ENCODE results near the gene ZCWPW1. TPM values are rescaled to one million over a fixed set of nuclear protein-coding genes. Genes with fewer than 3 reads are reported as not detected.
A peak's percentile ranks its signal among the peaks of the same experiment; 100 is the strongest.

ZCWPW1 gene
- total RNA-seq, 4 donors from 2014 or later = 2.2 to 9.4 (median 4.8) TPM

GRCh38 chr7:100358857-100359212 lies 69.7 kb downstream of the ZCWPW1 start:
- Histone ChIP-seq H3K4me3 (no peak overlapping the region), H3K4me1 (no peaks in the 10 kb centered on the region), H3K27ac (no peak overlapping the region), H3K9me3 (no peaks in the 10 kb centered on the region), H3K27me3 (no peaks in the 10 kb centered on the region), H3K36me3 (peaks cover 90% of the 10 kb centered on the region)
- no peak for TF ChIP-seq POLR2AphosphoS5 (IDR thresholded peaks at IDR 0.05)
- no peak for TF ChIP-seq POLR2A (IDR thresholded peaks at IDR 0.05)
- TF ChIP-seq EP300 (IDR thresholded peaks at IDR 0.05) = no peak
- TF ChIP-seq, protein P1, sequence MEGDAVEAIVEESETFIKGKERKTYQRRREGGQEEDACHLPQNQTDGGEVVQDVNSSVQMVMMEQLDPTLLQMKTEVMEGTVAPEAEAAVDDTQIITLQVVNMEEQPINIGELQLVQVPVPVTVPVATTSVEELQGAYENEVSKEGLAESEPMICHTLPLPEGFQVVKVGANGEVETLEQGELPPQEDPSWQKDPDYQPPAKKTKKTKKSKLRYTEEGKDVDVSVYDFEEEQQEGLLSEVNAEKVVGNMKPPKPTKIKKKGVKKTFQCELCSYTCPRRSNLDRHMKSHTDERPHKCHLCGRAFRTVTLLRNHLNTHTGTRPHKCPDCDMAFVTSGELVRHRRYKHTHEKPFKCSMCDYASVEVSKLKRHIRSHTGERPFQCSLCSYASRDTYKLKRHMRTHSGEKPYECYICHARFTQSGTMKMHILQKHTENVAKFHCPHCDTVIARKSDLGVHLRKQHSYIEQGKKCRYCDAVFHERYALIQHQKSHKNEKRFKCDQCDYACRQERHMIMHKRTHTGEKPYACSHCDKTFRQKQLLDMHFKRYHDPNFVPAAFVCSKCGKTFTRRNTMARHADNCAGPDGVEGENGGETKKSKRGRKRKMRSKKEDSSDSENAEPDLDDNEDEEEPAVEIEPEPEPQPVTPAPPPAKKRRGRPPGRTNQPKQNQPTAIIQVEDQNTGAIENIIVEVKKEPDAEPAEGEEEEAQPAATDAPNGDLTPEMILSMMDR (IDR thresholded peaks at IDR 0.05) = no peak
- WGBS = 99% methylated on average over 7 of the region's 8 CpGs
- DNase-seq (ENCODE audit: low spot score in 2 of 2) = no peak

DNA sequence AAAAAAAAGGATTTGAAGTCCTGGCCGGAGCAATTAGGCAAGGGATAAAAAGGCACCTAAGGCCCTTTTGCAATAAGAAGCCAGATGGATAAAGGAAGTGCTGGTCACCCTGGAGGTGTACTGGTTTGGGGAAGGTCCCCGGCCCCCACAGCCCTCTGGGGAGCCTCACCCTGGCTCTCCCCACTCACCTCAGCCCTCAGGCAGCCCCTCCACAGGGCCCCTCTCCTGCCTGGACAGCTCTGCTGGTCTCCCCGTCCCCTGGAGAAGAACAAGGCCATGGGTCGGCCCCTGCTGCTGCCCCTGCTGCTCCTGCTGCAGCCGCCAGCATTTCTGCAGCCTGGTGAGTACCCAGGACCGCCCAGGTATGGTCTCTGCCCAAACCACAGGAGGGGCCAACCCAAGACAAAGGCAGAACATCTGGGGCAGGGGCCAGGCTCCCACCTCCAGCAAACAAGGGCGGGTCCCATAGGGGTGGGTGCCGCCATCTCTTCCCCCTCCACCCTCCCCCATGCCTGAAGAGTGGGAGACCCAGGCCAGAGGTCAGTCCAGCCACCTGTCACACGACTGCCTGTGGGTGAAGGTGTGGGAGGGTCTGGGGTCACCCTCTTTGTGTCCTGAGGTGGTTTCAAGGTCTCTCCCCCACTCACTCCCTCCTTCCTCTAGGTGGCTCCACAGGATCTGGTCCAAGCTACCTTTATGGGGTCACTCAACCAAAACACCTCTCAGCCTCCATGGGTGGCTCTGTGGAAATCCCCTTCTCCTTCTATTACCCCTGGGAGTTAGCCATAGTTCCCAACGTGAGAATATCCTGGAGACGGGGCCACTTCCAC lies 70.3 kb downstream of the ZCWPW1 start, which contains the start of gene PILRB:
Gene PILRB, plus strand, starts transcription at position 91 of the 830 bp plus-strand sequence. Its CDS starts 186 bp downstream, at position 277.
- Histone ChIP-seq H3K4me1 (no peaks in the 10 kb centered on the region), H3K4me3 (no peak within 1 kb of the TSS), H3K27me3 (no peaks in the 10 kb centered on the region), H3K36me3 (peaks cover 96% of the 10 kb centered on the region), H3K27ac (no peak within 1 kb of the TSS), H3K9me3 (no peaks in the 10 kb centered on the region)
- no peak for DNase-seq (ENCODE audit: low spot score in 2 of 2)
- TF ChIP-seq, protein P1 (IDR thresholded peaks at IDR 0.05) = no peak
- no peak for TF ChIP-seq POLR2A (IDR thresholded peaks at IDR 0.05)
- TF ChIP-seq POLR2AphosphoS5 (IDR thresholded peaks at IDR 0.05) = no peak
- TF ChIP-seq EP300 (IDR thresholded peaks at IDR 0.05) = no peak
- WGBS = 80% methylated on average over 5 of the region's 11 CpGs

- TF ChIP-seq POLR2AphosphoS5 (IDR thresholded peaks at IDR 0.05) (no peak), EP300 (IDR thresholded peaks at IDR 0.05) (no peak), POLR2A (IDR thresholded peaks at IDR 0.05) (no peak)
- TF ChIP-seq, protein P1 (IDR thresholded peaks at IDR 0.05) = no peak
- WGBS = 92% methylated on average over 6 of the region's 6 CpGs
- no peak overlapping the region for H3K27ac ChIP-seq
- DNase-seq (ENCODE audit: low spot score in 2 of 2) = peak; percentile 44 to 58
- peaks cover 100% of the 10 kb centered on the region for H3K36me3 ChIP-seq
- no peaks in the 10 kb centered on the region for H3K9me3 ChIP-seq
- H3K27me3 ChIP-seq = no peaks in the 10 kb centered on the region
- H3K4me3 ChIP-seq = no peak overlapping the region
- H3K4me1 ChIP-seq = no peaks in the 10 kb centered on the region
Measured at GRCh38 chr7:100357131-100357561, 71.4 kb downstream of the ZCWPW1 start.

DNA sequence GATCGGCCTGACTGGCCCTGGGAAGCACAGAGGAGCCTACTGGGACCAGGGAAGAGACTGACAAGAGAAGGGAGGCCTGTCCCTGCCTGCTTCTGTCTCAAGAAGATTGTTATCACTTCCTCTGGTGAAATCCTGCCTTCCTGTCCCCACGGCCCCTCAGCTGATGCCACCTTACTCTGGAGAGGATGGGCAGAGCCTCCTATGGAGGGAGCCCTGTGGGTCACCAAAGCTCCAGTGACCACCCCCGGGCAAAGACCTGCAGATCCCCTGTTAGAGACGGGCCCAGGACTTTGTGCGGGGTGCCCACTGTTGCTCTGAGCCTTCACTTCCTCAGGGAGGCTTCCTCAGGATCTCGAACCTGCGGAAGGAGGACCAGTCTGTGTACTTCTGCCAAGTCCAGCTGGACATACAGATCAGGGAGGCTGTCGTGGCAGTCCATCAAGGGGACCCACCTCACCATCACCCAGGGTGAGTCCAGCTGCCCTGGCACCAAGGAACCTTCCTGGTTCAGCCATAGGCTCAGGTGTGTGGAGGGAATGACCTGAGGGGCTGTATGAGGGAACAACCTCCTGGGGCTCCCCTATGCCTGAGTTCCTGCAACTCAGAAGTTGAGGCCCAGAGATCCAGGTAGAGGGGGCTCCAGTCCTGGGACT lies 72.0 kb downstream of the ZCWPW1 start:
- H3K9me3 ChIP-seq = no peaks in the 10 kb centered on the region
- H3K36me3 ChIP-seq = peaks cover 98% of the 10 kb centered on the region
- no peak overlapping the region for H3K4me3 ChIP-seq
- no peaks in the 10 kb centered on the region for H3K4me1 ChIP-seq
- TF ChIP-seq EP300 (IDR thresholded peaks at IDR 0.05) (no peak), POLR2AphosphoS5 (IDR thresholded peaks at IDR 0.05) (no peak), POLR2A (IDR thresholded peaks at IDR 0.05) (no peak)
- TF ChIP-seq, protein P1 (IDR thresholded peaks at IDR 0.05) = no peak
- DNase-seq (ENCODE audit: low spot score in 2 of 2) = peak; percentile 51 to 61
- H3K27ac ChIP-seq = no peak overlapping the region
- WGBS = 86% methylated on average over 2 of the region's 8 CpGs
- H3K27me3 ChIP-seq = no peaks in the 10 kb centered on the region
